ENCODE data around the gene HTRA3. TPM values are rescaled to one million over a fixed set of nuclear protein-coding genes. Genes with fewer than 3 reads are reported as not detected.

The HTRA3 gene
- total RNA-seq, 1 experiment from 2014 or later, result 2.8 TPM

- Histone ChIP-seq H3K79me2 (ENCODE audit: low read length) (no peaks in the 10 kb centered on the region), H3K36me3 (ENCODE audit: low read depth, low read length) (no peaks in the 10 kb centered on the region), H3K27ac (ENCODE audit: low read length) (no peak overlapping the region), H4K20me1 (ENCODE audit: low read length) (no peaks in the 10 kb centered on the region), H3K4me3 (ENCODE audit: low read length) (no peak overlapping the region), H3K9ac (ENCODE audit: low read length) (no peak overlapping the region), H3F3A (ENCODE audit: low read length, unreplicated experiment) (no peaks in the 10 kb centered on the region), H2AFZ (ENCODE audit: low read length) (no peak overlapping the region), H3K4me2 (ENCODE audit: low read length) (peak overlapping the region; percentile 77; the same call in 1 of the 2 replicates), H3K9me3 (ENCODE audit: low read length) (no peaks in the 10 kb centered on the region), H3K4me1 (ENCODE audit: insufficient read depth, low read length) (no peaks in the 10 kb centered on the region), H3K9me2 (replicated peaks; ENCODE audit: low read length) (no peaks in the 10 kb centered on the region), H3K27me3 (ENCODE audit: low read length) (no peaks in the 10 kb centered on the region)
- POLR2A ChIA-PET (ENCODE audit: unreplicated experiment), result no interaction called here
- intact Hi-C loops (cut with micrococcal nuclease), result no loop called here
- DNase-seq (no peak), ATAC-seq (no peak)
- CTCF ChIA-PET, result no interaction called here
- TF ChIP-seq EZH2phosphoT487 (IDR thresholded peaks at IDR 0.05; ENCODE audit: borderline replicate concordance, low read length), result no peak
- TF ChIP-seq, protein P1, sequence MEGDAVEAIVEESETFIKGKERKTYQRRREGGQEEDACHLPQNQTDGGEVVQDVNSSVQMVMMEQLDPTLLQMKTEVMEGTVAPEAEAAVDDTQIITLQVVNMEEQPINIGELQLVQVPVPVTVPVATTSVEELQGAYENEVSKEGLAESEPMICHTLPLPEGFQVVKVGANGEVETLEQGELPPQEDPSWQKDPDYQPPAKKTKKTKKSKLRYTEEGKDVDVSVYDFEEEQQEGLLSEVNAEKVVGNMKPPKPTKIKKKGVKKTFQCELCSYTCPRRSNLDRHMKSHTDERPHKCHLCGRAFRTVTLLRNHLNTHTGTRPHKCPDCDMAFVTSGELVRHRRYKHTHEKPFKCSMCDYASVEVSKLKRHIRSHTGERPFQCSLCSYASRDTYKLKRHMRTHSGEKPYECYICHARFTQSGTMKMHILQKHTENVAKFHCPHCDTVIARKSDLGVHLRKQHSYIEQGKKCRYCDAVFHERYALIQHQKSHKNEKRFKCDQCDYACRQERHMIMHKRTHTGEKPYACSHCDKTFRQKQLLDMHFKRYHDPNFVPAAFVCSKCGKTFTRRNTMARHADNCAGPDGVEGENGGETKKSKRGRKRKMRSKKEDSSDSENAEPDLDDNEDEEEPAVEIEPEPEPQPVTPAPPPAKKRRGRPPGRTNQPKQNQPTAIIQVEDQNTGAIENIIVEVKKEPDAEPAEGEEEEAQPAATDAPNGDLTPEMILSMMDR (conservative IDR thresholded peaks at IDR 0.05; ENCODE audit: low read depth, low read length), result no peak
- BruUV-seq (replicated peaks), result no TSS peak
These were observed 1.6 kb downstream of the HTRA3 start for GRCh38 chr4:8270912-8271815.

DNA sequence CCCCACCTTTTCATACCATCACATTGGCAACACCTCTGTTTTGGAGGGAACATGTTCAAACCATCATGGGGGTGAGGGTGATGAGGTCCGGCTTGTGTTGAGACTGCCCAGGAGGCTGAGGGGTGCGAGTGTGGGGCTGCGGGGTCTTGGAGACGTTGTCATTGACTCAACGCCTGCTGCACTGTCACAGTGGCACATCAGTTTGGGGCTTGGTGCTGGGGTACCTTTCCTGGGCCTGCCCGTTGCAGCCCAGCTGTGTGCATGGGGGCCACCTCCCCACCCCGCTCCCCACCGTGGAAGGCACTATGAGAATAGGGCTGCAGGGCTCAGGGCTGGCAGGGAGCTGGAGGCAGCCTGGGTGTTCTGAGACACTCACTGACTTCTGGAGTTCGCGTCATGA is 2.3 kb downstream of the HTRA3 start:
- no peak for ATAC-seq
- H3K27me3 ChIP-seq (ENCODE audit: low read length), result no peaks in the 10 kb centered on the region
- no peak overlapping the region for H3K4me2 ChIP-seq (ENCODE audit: low read length)
- TF ChIP-seq, protein P1 (conservative IDR thresholded peaks at IDR 0.05; ENCODE audit: low read depth, low read length), result no peak
- TF ChIP-seq EZH2 (IDR thresholded peaks at IDR 0.05; ENCODE audit: low read length, unreplicated experiment), result no peak
- no peak for TF ChIP-seq EZH2phosphoT487 (IDR thresholded peaks at IDR 0.05; ENCODE audit: borderline replicate concordance, low read length)
- no peaks in the 10 kb centered on the region for H3K9me2 ChIP-seq (replicated peaks; ENCODE audit: low read length)
- ChIA-PET CTCF (no interaction called here), POLR2A (ENCODE audit: unreplicated experiment) (no interaction called here)
- no peaks in the 10 kb centered on the region for H3F3A ChIP-seq (ENCODE audit: low read length, unreplicated experiment)
- H4K20me1 ChIP-seq (ENCODE audit: low read length), result no peaks in the 10 kb centered on the region
- no peaks in the 10 kb centered on the region for H3K79me2 ChIP-seq (ENCODE audit: low read length)
- no peak overlapping the region for H3K27ac ChIP-seq (ENCODE audit: low read length)
- H3K36me3 ChIP-seq (ENCODE audit: low read depth, low read length), result no peaks in the 10 kb centered on the region
- H3K4me1 ChIP-seq (ENCODE audit: insufficient read depth, low read length), result peaks cover 3% of the 10 kb centered on the region; the same call in 1 of the 2 replicates
- no peak for DNase-seq
- intact Hi-C loops (cut with micrococcal nuclease), result no loop called here
- no peak overlapping the region for H3K4me3 ChIP-seq (ENCODE audit: low read length)
- H3K9me3 ChIP-seq (ENCODE audit: low read length), result no peaks in the 10 kb centered on the region
- H2AFZ ChIP-seq (ENCODE audit: low read length), result no peak overlapping the region
- no TSS peak for BruUV-seq (replicated peaks)
- no peak overlapping the region for H3K9ac ChIP-seq (ENCODE audit: low read length)
